H1 (cell line): ENCODE measurements around the gene CTIF.

ENCODE experiments used
- BCL11A ChIP-seq, 2 experiments: IDR thresholded peaks; one replicate each; pipeline ENCODE4 v1.6.1; 2011; ENCODE audit warnings: low read depth in 2 of 2, low read length in 2 of 2, mild to moderate bottlenecking in 2 of 2
- CEBPB ChIP-seq: IDR thresholded peaks from 2 replicates; pipeline ENCODE4 v1.6.1; 2012; ENCODE audit warnings: low read depth, low read length
- EGR1 ChIP-seq: IDR thresholded peaks from 2 replicates; pipeline ENCODE4 v1.6.1; 2011; ENCODE audit warnings: low read depth, low read length, borderline replicate concordance
- POLR2AphosphoS5 ChIP-seq: IDR thresholded peaks from 2 replicates; pipeline ENCODE4 v1.6.1; 2011; ENCODE audit warnings: low read depth, low read length
- SIN3A ChIP-seq, 2 experiments: IDR thresholded peaks in 1 of 2; conservative IDR thresholded peaks in 1 of 2; 2 replicates each; pipeline ENCODE4 v1.6.1; 2011 to 2012; ENCODE audit warnings: low read length in 2 of 2, improper control_type of control experiment in 1 of 2, low read depth in 1 of 2, mild to moderate bottlenecking in 1 of 2
- TEAD4 ChIP-seq: IDR thresholded peaks from 2 replicates; pipeline ENCODE4 v1.6.1; 2012; ENCODE audit warnings: low read depth, low read length, inconsistent platforms, mixed read lengths
- ZNF274 ChIP-seq: IDR thresholded peaks from 2 replicates; pipeline ENCODE4 v1.7.0; 2012; ENCODE audit warnings: low read length, borderline replicate concordance; ENCODE audit errors: extremely low read depth
- TF ChIP-seq, protein P1 (sequence below), 3 experiments: IDR thresholded peaks; 1 replicate in 2 of 3; 2 replicates in 1 of 3; pipeline versions ENCODE4 v1.5.1 to v1.6.1; 2011; ENCODE audit warnings: low read length in 3 of 3, mild to moderate bottlenecking in 3 of 3, inconsistent platforms in 2 of 3, low read depth in 1 of 3, moderate library complexity in 1 of 3; ENCODE audit not compliant: insufficient read depth in 1 of 3; ENCODE audit errors: control extremely low read depth in 1 of 3
- TF ChIP-seq, protein P2 (sequence below): fragments of 300-600 bp; sonication (generic); IDR thresholded peaks from 2 replicates; pipeline ENCODE4 v1.7.1; 2012; ENCODE audit warnings: low read length, moderate library complexity, mild to moderate bottlenecking, inconsistent platforms; ENCODE audit not compliant: insufficient replicate concordance

DNA sequence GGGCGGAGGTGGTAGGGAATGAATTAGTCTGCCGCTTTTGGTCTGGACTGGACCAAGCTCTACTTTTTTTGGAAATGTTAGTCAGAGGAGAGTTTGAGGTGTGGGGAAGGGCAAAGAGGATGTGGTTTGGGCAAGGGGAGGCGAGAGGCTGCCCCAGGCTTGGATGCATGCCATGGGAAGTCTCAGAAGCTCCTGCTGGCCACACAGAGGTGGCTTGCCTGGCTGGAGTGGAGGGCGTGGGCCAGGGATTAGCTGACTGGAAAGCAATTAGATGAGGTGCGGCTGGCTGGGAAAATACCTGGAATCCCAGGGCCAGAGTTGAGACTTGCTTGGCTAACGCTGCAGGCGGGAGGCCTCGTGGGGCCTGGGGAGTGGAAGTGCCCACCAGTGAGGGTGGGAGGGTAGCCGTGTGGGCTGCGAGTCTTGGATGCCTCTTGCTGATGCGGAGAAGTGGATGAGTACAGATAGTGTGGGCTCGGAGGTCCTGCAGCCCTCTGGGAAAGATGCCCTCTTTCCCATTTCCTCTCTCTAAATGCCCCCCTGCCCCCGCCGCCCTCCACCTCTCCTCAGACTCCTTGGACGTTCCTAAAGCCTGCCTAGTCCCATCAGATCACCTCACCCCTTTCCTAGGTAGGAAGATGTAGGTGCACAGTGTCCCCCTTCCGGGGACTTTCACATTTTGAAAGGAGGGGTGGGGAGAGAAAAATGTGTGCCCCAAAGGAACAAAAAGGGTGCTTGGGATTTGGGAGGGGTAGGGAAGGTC lies 294.3 kb downstream of the CTIF start:
- TF ChIP-seq BCL11A (IDR thresholded peaks at IDR 0.05; ENCODE audit: low read depth in 2 of 2, low read length in 2 of 2) (no peak), SIN3A (conservative IDR thresholded peaks at IDR 0.05 in 1 of 2, IDR thresholded peaks at IDR 0.05 in 1 of 2; ENCODE audit: low read depth in 1 of 2, low read length in 2 of 2) (no peak), TEAD4 (no peak), CEBPB (no peak), EGR1 (no peak), POLR2AphosphoS5 (no peak), ZNF274 (no peak)
- TF ChIP-seq, protein P1, sequence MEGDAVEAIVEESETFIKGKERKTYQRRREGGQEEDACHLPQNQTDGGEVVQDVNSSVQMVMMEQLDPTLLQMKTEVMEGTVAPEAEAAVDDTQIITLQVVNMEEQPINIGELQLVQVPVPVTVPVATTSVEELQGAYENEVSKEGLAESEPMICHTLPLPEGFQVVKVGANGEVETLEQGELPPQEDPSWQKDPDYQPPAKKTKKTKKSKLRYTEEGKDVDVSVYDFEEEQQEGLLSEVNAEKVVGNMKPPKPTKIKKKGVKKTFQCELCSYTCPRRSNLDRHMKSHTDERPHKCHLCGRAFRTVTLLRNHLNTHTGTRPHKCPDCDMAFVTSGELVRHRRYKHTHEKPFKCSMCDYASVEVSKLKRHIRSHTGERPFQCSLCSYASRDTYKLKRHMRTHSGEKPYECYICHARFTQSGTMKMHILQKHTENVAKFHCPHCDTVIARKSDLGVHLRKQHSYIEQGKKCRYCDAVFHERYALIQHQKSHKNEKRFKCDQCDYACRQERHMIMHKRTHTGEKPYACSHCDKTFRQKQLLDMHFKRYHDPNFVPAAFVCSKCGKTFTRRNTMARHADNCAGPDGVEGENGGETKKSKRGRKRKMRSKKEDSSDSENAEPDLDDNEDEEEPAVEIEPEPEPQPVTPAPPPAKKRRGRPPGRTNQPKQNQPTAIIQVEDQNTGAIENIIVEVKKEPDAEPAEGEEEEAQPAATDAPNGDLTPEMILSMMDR (IDR thresholded peaks at IDR 0.05; ENCODE audit: control extremely low read depth in 1 of 3, insufficient read depth in 1 of 3, low read depth in 1 of 3, low read length in 3 of 3), result no peak
- TF ChIP-seq, protein P2, sequence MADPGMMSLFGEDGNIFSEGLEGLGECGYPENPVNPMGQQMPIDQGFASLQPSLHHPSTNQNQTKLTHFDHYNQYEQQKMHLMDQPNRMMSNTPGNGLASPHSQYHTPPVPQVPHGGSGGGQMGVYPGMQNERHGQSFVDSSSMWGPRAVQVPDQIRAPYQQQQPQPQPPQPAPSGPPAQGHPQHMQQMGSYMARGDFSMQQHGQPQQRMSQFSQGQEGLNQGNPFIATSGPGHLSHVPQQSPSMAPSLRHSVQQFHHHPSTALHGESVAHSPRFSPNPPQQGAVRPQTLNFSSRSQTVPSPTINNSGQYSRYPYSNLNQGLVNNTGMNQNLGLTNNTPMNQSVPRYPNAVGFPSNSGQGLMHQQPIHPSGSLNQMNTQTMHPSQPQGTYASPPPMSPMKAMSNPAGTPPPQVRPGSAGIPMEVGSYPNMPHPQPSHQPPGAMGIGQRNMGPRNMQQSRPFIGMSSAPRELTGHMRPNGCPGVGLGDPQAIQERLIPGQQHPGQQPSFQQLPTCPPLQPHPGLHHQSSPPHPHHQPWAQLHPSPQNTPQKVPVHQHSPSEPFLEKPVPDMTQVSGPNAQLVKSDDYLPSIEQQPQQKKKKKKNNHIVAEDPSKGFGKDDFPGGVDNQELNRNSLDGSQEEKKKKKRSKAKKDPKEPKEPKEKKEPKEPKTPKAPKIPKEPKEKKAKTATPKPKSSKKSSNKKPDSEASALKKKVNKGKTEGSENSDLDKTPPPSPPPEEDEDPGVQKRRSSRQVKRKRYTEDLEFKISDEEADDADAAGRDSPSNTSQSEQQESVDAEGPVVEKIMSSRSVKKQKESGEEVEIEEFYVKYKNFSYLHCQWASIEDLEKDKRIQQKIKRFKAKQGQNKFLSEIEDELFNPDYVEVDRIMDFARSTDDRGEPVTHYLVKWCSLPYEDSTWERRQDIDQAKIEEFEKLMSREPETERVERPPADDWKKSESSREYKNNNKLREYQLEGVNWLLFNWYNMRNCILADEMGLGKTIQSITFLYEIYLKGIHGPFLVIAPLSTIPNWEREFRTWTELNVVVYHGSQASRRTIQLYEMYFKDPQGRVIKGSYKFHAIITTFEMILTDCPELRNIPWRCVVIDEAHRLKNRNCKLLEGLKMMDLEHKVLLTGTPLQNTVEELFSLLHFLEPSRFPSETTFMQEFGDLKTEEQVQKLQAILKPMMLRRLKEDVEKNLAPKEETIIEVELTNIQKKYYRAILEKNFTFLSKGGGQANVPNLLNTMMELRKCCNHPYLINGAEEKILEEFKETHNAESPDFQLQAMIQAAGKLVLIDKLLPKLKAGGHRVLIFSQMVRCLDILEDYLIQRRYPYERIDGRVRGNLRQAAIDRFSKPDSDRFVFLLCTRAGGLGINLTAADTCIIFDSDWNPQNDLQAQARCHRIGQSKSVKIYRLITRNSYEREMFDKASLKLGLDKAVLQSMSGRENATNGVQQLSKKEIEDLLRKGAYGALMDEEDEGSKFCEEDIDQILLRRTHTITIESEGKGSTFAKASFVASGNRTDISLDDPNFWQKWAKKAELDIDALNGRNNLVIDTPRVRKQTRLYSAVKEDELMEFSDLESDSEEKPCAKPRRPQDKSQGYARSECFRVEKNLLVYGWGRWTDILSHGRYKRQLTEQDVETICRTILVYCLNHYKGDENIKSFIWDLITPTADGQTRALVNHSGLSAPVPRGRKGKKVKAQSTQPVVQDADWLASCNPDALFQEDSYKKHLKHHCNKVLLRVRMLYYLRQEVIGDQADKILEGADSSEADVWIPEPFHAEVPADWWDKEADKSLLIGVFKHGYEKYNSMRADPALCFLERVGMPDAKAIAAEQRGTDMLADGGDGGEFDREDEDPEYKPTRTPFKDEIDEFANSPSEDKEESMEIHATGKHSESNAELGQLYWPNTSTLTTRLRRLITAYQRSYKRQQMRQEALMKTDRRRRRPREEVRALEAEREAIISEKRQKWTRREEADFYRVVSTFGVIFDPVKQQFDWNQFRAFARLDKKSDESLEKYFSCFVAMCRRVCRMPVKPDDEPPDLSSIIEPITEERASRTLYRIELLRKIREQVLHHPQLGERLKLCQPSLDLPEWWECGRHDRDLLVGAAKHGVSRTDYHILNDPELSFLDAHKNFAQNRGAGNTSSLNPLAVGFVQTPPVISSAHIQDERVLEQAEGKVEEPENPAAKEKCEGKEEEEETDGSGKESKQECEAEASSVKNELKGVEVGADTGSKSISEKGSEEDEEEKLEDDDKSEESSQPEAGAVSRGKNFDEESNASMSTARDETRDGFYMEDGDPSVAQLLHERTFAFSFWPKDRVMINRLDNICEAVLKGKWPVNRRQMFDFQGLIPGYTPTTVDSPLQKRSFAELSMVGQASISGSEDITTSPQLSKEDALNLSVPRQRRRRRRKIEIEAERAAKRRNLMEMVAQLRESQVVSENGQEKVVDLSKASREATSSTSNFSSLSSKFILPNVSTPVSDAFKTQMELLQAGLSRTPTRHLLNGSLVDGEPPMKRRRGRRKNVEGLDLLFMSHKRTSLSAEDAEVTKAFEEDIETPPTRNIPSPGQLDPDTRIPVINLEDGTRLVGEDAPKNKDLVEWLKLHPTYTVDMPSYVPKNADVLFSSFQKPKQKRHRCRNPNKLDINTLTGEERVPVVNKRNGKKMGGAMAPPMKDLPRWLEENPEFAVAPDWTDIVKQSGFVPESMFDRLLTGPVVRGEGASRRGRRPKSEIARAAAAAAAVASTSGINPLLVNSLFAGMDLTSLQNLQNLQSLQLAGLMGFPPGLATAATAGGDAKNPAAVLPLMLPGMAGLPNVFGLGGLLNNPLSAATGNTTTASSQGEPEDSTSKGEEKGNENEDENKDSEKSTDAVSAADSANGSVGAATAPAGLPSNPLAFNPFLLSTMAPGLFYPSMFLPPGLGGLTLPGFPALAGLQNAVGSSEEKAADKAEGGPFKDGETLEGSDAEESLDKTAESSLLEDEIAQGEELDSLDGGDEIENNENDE, result no peak
